ENCODE measurements around the gene SPINK4.

DNA sequence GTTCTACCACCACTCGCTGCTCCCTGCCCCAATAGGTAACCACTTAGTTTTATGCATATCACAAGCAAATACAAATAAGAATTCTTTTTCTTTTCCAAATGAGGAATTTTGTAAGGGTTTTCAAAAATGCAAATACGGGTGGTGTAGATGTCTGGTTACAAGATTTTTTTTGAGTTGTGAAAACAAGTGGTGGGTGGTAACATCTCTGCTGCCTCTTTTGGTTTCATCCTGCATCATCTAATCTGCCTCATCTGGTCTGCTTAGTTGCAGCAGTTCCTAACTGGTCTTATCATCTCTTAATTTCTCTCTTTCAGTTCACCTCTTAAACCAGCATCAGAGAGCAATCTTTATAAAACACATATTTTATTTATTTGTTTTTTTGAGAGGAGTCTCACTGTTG, 55.6 kb downstream of the SPINK4 start:
- TF ChIP-seq, protein P1, sequence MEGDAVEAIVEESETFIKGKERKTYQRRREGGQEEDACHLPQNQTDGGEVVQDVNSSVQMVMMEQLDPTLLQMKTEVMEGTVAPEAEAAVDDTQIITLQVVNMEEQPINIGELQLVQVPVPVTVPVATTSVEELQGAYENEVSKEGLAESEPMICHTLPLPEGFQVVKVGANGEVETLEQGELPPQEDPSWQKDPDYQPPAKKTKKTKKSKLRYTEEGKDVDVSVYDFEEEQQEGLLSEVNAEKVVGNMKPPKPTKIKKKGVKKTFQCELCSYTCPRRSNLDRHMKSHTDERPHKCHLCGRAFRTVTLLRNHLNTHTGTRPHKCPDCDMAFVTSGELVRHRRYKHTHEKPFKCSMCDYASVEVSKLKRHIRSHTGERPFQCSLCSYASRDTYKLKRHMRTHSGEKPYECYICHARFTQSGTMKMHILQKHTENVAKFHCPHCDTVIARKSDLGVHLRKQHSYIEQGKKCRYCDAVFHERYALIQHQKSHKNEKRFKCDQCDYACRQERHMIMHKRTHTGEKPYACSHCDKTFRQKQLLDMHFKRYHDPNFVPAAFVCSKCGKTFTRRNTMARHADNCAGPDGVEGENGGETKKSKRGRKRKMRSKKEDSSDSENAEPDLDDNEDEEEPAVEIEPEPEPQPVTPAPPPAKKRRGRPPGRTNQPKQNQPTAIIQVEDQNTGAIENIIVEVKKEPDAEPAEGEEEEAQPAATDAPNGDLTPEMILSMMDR (IDR thresholded peaks at IDR 0.05): no peak
- TF ChIP-seq EP300 (IDR thresholded peaks at IDR 0.05): no peak
- no peak for TF ChIP-seq POLR2A (IDR thresholded peaks at IDR 0.05)

Data from tibial nerve (tissue), 4 donors.